Adrenal gland (tissue), 5 donors: ENCODE results near the gene CHID1.

Experiments used
- POLR2A ChIP-seq, 2 donors: fragments of 450-650 bp; IDR thresholded peaks; one replicate each; pipeline ENCODE4 v1.6.1; 2017; ENCODE audit warnings: antibody characterized with exemption in 2 of 2, mild to moderate bottlenecking in 2 of 2, moderate library complexity in 1 of 2
- TF ChIP-seq, protein P1 (sequence below), 6 experiments: fragments of 450-650 bp in 4 of 6; fragments of 200-600 bp in 2 of 6; sonication (generic) in 1 of 6; IDR thresholded peaks; 1 replicate in 5 of 6; 2 replicates in 1 of 6; pipeline versions ENCODE4 v1.5.1 to v1.8.0; 2016 to 2021; ENCODE audit warnings: antibody characterized with exemption in 6 of 6, mild to moderate bottlenecking in 2 of 6, moderate library complexity in 1 of 6
- donor health status: DM: no; HTN: no; CAD: no.

DNA sequence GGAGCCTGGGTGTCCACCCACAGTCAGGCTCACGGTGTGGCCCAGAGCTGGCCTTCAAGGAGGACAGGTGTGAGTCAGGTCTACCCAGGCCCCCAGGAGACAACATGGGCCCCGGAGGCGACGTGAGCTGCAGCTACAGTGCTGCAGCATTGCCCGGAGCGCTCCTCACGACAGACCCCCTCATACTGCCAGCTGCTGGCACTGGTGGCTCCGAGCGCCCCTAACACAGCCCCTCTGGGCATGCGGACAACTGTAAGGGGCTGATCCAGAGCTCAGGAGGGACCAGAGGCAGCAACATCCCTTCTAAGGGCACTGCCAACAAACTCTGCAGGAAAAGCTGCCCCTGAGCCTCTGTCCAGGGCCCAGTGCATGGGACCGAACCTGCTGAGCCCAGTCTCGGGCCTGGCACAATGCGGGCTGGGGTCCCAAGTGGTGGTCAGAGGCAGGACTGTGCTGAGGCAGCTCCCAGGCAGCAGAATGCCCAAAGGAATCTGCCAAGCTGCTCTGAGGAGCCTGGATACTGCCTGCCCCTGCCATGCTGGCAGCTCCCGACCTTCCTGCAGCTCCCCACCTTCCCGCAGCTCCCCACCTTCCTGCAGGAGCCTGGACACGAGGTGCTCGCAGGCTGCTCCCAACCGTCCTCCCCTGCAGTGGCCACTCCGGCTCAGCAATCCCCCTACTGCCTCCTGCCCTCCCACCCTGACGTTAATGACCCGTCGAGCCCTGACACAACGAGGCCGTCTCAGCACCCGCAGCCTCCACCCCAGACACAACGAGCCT is 15.1 kb downstream of the CHID1 start:
- no peak for TF ChIP-seq POLR2A (IDR thresholded peaks at IDR 0.05)
- TF ChIP-seq, protein P1, sequence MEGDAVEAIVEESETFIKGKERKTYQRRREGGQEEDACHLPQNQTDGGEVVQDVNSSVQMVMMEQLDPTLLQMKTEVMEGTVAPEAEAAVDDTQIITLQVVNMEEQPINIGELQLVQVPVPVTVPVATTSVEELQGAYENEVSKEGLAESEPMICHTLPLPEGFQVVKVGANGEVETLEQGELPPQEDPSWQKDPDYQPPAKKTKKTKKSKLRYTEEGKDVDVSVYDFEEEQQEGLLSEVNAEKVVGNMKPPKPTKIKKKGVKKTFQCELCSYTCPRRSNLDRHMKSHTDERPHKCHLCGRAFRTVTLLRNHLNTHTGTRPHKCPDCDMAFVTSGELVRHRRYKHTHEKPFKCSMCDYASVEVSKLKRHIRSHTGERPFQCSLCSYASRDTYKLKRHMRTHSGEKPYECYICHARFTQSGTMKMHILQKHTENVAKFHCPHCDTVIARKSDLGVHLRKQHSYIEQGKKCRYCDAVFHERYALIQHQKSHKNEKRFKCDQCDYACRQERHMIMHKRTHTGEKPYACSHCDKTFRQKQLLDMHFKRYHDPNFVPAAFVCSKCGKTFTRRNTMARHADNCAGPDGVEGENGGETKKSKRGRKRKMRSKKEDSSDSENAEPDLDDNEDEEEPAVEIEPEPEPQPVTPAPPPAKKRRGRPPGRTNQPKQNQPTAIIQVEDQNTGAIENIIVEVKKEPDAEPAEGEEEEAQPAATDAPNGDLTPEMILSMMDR (IDR thresholded peaks at IDR 0.05) = no peak
